SH-SY5Y (cell line): ENCODE results near the gene SLC44A4.

Source experiments
- GATA2 ChIP-seq: IDR thresholded peaks from 2 replicates; pipeline ENCODE4 v1.6.1; 2011; ENCODE audit warnings: mild to moderate bottlenecking, low read depth, low read length
- GATA3 ChIP-seq: IDR thresholded peaks from 2 replicates; pipeline ENCODE4 v1.6.1; 2011; ENCODE audit warnings: low read depth, mild to moderate bottlenecking, low read length, moderate library complexity

DNA sequence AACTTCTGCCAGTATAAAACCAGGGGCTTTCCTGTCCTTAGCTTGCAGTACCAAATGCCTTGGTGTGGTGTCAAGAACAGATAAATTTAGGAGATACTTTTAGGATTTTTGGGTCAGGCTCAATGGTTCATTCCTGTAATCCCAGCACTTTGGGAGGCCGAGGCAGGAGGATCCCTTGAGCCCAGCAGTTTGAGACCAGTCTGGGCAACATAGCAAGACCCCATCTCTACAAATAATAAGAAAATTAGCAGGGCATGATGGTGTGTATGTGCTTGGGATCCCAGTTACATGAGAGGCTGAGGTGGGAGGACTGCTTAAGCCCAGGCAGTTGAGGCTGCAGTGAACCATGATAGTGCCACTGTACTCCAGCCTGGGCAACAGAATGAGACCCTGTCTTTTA lies 26.2 kb upstream of the SLC44A4 start:
- TF ChIP-seq GATA2, result no peak
- TF ChIP-seq GATA3, result no peak
